ENCODE data around the gene MNX1. TPM values are rescaled to one million over a fixed set of nuclear protein-coding genes. Genes with fewer than 3 reads are reported as not detected.

Gene MNX1
- 2.0 and 2.7 TPM in 2 replicates for total RNA-seq

DNA sequence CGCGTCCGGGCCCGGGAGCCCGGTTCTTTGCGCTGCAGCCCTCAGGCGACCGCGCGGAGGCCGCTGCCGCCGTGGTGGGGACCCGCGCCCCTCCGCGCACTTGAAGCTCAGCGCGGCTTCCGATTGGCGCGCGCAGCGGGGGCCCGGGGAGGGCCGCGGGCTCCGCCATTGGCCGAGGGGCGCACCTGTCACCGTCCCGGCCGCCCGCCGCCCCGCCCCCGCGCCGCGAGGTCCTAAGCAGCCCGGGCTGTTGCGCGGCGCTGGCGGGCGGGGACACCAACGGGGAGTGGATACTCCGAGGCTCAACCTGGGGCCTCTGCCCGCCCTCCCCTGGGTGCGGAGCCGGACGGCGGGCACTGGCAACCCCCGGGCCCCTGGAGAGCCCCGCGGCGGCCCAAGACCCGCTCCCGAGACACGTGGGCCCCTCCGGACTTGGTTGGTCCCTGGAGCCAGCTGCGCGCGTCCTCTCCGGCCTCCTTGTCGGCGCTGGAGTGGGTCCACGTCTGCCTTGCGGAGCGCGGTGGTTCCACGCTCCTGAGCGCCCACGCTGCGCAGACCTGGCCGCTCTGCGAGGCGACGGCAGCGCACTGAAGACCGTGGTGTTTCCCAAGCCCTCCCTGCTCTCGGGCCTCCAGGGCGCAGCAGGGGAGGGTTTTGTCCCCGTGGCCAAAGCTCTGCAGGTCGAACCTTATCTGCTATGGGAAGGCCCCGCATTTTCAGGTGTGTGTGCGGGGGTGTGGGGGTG lies at the start of gene MNX1:
TSS of gene MNX1 (minus strand) at position 76 of the 745 bp plus-strand sequence. CDS start 313 bp downstream, outside the sequence.
- Histone ChIP-seq H3K27me3 (ENCODE audit: control insufficient read depth, insufficient read depth, low read length) (peaks cover 94% of the 10 kb centered on the region), H3K4me3 (ENCODE audit: low read depth, low read length) (peak within 1 kb of the TSS; percentile 58)
- no peak for TF ChIP-seq CTCF (IDR thresholded peaks at IDR 0.05; ENCODE audit: insufficient read depth, low read length, poor library complexity, severe bottlenecking)

DNA sequence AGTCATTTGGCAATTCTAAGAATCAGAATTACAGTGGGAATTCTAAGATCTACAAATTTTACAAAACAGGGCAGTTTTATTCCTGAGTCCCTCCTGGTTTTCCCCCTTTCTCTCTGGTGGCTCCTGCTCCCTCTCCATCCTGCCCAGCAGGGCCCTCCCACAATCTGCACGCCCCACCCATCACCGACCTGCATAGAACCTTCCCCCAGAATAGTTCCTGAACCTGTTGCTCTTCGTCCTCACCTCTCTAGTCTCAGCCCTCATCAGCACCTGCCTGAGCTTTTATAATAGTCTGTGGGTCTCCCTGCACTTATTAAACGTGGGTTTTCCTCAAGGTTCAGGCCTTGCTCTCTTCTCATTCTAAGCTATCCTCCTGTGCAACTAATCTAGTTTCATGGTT lies 49.1 kb upstream of the MNX1 start:
- no peak for TF ChIP-seq CTCF (IDR thresholded peaks at IDR 0.05; ENCODE audit: insufficient read depth, low read length, poor library complexity, severe bottlenecking)
- Histone ChIP-seq H3K4me3 (ENCODE audit: low read depth, low read length) (no peak overlapping the region), H3K36me3 (ENCODE audit: control insufficient read depth, insufficient read depth, low read length) (no peaks in the 10 kb centered on the region), H3K27me3 (ENCODE audit: control insufficient read depth, insufficient read depth, low read length) (peaks cover 2% of the 10 kb centered on the region)
- DNase-seq (ENCODE audit: low read depth) = no peak

More for the DNA sequence above, at the start of gene MNX1:
- peak; percentile 10 for DNase-seq (ENCODE audit: low read depth)
- no peaks in the 10 kb centered on the region for H3K36me3 ChIP-seq (ENCODE audit: control insufficient read depth, insufficient read depth, low read length)

GRCh38 chr7:157058701-157059100 lies 48.2 kb upstream of the MNX1 start:
- TF ChIP-seq CTCF (IDR thresholded peaks at IDR 0.05; ENCODE audit: insufficient read depth, low read length, poor library complexity, severe bottlenecking) = no peak
- Histone ChIP-seq H3K4me3 (ENCODE audit: low read depth, low read length) (no peak overlapping the region), H3K36me3 (ENCODE audit: control insufficient read depth, insufficient read depth, low read length) (no peaks in the 10 kb centered on the region), H3K27me3 (ENCODE audit: control insufficient read depth, insufficient read depth, low read length) (peaks cover 2% of the 10 kb centered on the region)
- no peak for DNase-seq (ENCODE audit: low read depth)

GRCh38 chr7:157058068-157058467 lies 47.6 kb upstream of the MNX1 start:
- TF ChIP-seq CTCF (IDR thresholded peaks at IDR 0.05; ENCODE audit: insufficient read depth, low read length, poor library complexity, severe bottlenecking) = no peak
- H3K27me3 ChIP-seq (ENCODE audit: control insufficient read depth, insufficient read depth, low read length) = peaks cover 2% of the 10 kb centered on the region
- DNase-seq (ENCODE audit: low read depth) = no peak
- H3K4me3 ChIP-seq (ENCODE audit: low read depth, low read length) = no peak overlapping the region
- no peaks in the 10 kb centered on the region for H3K36me3 ChIP-seq (ENCODE audit: control insufficient read depth, insufficient read depth, low read length)

DNA sequence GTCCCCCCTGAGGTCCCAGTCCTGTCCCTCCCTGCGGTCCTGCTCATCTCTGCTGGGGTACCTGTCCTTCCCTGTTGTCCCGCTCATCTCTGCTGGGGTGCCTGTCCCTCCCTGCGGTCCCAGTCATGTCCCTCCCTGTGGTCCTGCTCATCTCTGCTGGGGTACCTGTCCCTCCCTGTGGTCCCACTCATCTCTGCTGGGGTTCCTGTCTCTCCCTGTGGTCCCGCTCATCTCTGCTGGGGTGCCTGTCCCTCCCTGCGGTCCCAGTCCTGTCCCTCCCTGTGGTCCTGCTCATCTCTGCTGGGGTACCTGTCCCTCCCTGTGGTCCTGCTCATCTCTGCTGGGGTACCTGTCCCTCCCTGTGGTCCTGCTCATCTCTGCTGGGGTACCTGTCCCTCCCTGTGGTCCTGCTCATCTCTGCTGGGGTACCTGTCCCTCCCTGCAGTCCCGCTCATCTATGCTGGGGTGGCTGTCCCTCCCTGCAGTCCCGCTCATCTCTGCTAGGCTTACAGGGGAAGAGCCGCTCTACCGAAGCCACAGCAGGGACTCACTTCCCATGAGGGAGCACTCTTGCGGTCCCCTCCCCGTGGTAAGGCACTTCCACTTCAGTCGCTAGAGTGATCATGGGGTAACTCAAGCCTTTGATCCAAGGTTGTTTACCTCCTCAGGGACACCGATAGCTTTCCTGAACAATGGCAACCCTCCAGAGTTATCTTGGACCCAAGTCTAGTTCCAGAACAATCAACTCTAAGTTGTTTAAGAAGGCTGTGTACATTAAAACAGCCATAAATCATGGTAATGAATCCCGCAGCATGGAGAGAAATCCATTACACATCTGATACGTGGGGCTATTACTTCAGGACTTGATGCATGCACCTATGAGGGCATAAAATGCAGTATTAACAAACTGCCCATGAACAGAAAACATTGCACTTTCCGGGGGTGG lies 46.8 kb upstream of the MNX1 start:
- DNase-seq (ENCODE audit: low read depth) = no peak
- TF ChIP-seq CTCF (IDR thresholded peaks at IDR 0.05; ENCODE audit: insufficient read depth, low read length, poor library complexity, severe bottlenecking) = no peak
- Histone ChIP-seq H3K27me3 (ENCODE audit: control insufficient read depth, insufficient read depth, low read length) (peaks cover 2% of the 10 kb centered on the region), H3K36me3 (ENCODE audit: control insufficient read depth, insufficient read depth, low read length) (no peaks in the 10 kb centered on the region), H3K4me3 (ENCODE audit: low read depth, low read length) (no peak overlapping the region)
